Activated CD4-positive, CD25-positive, alpha-beta regulatory T cell treated with anti-CD3 and anti-CD28 coated beads, Interleukin-2, amount 50 U/mL, for 16 hours (primary cell): ENCODE results near the gene NLRP3.
"Not testable (repeated sequence)": the region's sequence is repeated elsewhere in the genome, so short reads cannot be mapped to it uniquely, and the experiment has no call there.

Experiments used
- DNase-seq: peaks from one replicate; pipeline ENCODE4 v3.0.0-alpha.2; 2020; ENCODE audit warnings: low read depth, low spot score

The NLRP3 gene

DNA sequence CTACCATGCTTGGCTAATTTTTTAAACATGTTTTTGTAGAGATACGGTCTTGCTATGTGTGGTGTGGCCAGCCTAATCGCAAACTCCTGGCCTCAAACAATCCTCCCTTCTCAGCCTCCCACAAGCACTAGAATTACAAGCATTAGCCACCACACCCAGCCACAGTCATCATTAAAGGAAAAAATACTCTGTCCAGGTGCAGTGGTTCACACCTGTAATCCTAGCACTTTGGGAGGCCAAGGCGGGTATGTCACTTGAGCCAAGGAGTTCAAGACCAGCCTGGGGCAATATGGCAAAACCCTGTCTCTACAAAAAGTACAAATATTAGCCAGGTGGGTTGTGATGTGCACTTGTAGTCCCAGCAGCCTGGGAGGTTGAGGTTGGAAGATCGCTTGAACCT, 25.0 kb upstream of the NLRP3 start:
- DNase-seq = no peak

DNA sequence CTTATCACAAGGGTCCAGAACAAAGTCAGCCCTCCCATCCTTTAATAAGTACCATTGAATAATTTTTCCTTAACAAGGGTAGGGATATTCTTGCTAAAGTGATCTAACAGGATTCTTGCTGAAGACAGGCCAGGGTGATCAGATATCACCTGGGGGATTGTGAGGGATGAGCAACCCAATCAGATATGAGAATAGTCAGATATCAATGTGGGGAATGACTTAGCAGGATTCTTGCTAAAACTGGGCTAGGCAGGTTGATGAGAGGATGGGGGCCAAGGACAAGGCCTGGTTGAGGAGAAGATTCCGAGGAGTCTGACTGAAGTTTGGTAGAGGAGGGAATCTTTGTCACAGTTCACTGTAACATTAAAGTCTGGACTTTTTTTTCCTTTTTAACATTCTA, 23.9 kb upstream of the NLRP3 start:
- no peak for DNase-seq

DNA sequence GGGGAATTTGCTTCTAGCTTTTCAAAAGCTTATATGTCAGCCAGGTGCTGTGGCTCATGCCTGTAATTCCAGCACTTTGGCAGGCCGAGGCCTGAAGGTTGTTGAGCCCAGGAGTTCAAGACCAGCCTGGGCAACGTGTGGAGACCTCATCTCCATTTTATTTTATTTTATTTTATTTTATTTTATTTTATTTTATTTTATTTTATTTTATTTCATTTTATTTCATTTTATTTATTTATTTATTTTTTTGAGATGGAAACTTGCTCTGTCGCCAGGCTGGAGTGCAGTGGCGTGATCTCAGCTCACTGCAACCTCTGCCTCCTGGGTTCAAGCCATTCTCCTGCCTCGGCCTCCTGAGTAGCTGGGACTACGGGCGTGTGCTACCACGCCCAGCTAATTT, 20.9 kb upstream of the NLRP3 start:
- not testable (repeated sequence) for DNase-seq

DNA sequence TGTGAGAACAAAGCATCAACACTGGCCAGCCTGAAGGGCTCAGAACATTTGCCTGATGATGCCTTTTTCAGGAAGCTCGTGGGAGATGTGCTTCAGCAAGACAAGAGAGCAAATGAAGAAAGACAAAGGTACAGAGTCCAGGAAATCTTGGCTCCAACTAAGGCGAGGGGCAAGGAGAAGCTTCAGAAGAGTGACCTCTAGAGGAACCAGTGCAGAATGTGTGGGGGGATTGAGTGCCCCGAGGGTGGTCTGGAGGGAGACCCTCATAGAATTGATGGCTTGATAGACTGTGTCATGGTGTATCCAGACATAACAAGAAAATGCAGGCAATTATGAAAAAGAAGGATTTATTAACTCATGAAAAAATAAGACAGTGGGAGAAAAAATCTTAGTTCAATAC, 15.3 kb upstream of the NLRP3 start:
- no peak for DNase-seq

DNA sequence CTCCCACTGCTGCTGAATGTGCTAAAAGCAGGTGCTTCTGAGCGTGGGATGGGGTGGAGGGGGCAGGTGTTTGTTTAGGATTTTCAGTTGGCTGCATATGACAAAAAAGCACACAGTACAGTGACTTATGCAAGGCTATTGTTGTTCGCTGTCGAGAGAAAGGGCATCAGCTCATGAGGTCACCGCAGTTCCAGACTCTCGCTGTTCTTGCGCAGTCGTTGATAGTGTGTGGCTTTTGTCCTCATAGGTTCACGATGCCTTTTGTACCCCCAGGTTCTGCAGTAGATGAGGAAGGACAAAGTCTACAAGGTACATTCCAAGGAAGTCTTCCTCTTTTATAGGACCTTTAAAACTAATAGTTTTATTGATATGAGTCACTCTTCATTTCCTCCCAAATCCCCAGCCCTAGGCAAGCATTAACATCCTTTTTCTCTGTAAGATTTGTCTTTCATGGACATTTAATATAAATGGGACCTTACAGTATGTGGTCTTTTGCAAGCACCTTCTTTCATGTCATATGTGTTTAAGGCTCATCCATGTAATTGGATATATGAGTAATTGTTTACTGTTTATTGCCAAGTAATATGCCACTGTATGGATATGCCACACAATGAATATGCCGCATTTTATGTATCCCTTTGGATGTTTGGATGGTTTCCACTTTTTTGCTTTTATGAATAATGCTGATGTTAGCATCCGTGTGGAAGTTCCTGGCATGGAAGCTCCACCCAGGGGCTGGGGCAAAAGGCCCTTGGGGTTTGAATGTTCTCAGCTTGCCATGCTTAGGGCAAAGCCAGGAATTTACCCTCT, 14.5 kb upstream of the NLRP3 start:
- no peak for DNase-seq

DNA sequence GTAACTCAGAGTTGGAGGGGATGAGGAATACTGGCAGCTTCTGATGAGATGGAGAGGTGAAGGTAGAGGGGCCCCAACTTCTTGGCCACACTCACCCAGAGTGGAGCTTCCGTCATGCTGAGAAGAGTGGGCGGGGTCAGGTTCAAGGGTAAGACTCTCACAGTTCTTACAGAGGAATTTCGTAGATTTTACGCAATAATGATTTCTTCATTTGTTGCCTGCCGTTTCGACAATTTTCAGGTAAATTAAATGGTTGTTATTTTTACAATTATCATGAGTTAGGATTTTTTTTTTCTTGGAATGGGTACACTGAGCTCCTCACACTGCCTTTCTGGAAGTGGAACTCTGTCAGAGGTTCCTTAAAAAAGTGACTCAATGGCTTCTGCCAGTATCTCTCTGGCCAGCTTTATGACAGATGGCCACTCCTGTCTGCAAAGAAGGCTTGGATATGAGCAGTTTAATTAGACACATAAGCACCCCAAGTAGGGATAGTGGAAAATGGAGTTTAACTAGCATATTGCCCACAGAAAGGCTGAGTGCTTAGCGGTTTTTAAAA, 13.8 kb upstream of the NLRP3 start:
- no peak for DNase-seq

DNA sequence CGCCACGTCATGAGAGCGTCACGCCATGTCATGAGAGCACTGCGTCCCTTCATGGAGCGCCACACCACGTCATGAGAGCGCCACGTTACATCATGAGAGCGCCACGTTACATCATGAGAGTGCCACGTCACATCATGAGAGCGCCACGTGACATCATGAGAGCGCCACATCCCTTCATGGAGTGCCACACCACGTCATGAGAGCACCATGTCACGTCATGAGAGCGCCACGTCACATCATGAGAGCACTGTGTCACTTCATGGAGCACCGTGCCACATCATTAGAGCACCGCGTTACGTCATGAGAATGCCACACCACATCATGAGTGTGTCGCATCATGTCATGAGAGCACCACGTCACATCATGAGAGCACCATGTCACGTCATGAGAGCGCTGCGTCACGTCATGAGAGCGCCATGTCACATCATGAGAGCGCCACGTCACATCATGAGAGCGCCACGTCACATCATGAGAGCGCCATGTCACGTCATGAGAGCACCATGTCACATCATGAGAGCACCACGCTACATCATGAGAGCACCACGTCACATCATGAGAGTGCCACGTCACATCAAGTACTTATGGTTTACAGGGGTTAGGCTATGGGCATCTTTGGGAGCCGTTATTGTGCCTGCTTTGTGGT, 9.8 kb upstream of the NLRP3 start:
- DNase-seq = no peak

DNA sequence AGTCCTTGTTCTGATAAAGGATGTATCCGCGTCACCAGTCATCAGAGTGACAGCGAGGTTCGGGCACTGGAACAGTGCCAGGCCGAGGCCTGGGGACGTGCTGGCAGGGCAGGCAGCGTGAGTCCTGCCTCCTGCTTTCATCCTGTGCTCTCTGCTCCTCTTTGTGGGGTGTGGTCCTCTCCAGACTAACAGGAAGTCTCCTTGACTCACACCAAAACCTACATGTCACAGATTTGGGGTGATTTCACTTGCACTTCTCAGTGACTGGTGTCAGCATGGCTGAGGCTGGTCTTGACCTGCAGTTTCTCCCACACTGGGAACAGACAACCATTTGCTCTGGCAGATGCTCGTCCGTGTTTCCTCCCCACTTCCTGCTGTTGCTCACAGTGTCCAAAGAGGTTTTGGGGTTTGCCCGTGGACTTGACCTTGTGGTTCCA, 8.8 kb upstream of the NLRP3 start:
- no peak for DNase-seq

DNA sequence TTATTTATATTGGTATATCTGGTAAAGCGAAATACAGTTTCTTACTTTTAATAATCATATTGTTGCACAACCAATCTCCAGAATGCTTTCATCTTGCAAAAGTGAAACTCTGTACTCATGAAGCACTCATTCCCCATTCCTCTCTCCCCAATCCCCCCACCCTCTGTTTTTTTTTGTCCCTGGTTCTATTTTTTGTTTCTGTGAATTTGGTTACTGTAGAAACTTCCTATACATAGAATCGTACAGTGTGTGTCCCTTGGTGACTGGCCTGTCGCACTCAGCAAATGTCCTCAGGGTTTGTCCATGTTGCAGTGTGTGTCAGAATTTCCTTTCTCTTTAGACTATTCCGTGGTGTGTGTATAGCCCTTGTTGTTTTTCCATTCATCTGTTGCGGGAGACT, 7.9 kb upstream of the NLRP3 start:
- no peak for DNase-seq

DNA sequence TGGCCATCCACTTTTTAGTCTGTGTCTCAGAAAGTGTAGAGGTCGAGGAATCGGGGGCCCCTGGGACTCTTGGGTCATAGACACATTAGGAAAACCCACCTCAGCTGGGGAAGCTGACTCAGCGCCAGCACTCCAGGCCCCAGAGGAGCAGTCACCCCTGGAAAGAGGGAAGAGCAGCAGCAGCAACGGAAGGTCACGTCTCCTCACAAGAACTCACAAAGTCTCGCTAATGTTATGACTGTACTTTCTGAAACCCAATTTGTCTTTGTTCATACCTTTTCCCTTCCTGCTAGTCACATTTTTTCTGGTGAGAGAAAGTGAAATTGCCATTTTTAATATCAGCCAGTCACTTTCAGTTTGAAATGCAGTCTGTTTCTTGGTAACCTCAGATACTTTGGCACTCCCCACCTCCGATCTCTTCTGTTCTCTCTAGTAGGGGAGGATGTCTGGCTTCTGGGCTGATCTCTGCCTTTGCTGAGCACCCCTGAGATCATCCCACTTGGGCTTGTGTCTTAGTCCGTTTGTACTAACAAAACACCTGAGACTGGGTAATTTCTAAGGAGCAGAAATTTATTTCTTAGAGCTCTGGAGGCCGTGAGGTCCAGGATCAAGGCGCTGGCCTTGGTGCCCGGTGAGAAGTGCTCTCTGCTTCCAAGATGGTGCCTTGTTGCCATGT, 6.0 kb upstream of the NLRP3 start:
- no peak for DNase-seq

DNA sequence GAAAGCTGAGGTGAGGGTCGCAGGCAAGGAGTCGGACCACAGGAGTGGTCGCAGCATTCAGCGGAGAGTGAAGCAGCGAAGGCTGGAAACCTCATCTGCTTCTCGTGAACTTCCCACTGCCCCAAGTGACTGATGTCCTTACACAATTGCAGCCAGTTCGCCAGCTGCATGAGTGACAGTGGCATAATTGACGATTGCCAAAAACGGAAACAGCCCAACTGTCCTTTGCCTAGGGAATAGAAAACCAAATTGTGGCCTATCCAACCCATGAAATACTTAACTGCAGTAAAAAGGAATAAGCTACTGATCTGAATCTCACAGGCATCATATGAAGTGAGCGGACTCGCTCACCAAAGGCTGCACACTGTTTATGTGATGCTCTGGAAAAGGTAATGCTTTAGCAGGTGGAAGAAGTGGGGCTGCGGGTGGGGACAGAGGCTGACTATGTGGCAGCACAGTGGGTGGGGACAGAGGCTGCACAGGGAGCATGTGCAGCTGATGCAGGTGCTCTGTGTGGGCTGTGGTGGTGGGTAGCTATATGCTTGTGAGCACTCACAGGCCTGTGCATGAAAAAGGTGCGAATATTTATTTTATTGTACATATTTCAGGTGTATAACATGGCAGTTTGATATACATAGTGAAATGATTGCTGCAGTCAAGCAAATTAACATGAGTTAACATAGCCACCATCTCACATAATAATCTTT, 4.2 kb upstream of the NLRP3 start:
- DNase-seq = no peak

DNA sequence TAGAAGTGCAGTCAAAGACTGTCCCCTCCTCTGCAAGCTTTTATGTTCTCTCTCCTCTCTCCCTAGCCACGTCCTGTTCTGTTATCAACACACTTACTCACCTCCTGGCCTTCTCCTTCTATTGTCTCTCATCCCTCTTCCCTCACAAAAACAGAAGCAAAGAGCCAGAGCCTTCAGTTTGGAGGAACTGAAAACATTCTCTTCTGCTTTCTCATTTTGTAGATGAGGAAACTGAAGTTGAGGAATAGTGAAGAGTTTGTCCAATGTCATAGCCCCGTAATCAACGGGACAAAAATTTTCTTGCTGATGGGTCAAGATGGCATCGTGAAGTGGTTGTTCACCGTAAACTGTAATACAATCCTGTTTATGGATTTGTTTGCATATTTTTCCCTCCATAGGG, 1.9 kb downstream of the NLRP3 start:
- DNase-seq = no peak

DNA sequence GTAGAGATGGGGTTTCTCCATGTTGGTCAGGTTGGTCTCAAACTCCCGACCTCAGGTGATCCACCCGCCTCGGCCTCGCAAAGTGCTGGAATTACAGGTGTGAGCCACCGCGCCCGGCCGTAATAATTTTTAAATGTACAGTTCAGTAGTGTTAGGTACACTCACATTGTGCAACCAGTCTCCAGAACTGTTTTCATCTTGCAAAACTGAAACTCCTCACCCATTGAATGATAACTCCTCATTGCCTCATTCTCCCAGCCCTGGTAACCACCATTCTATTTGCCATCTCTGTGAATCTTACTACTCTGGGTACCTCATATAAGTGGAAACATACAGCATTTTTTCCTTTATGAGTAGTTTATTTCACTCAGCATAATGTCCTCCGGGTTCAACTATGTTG, 3.4 kb downstream of the NLRP3 start:
- no peak for DNase-seq

DNA sequence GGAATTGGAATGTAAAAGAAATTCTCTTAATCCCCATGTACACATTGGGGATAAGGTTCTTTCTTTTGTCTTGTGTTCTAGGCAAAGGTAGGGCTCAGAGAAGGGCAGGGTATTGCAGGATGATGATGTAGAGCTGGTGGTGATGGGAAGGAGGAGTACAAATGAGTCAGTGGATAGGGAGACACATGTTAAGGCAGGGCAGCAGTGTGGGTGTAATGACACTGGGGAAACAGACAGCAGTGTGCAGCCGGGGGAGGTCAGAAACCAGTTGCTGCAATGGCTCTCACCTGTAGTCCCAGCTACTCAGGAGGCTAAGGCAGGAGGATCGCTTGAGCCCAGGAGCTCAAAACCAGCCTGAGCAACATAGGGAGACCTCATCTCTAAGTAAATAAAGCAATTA, 5.1 kb downstream of the NLRP3 start:
- DNase-seq = no peak

DNA sequence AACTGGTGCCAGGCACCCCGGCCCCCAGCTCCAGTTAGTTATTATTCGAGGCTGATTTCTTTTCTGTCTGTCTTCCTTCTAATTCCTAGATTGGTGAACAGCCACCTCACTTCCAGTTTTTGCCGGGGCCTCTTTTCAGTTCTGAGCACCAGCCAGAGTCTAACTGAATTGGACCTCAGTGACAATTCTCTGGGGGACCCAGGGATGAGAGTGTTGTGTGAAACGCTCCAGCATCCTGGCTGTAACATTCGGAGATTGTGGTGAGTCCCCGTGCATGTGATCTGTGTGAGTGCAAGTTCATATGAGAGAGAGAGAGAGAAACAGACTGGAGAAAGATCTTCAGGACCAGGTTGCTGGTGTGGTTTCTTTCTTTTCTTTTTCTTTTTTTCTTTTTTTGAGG, 13.5 kb downstream of the NLRP3 start:
- no peak for DNase-seq

DNA sequence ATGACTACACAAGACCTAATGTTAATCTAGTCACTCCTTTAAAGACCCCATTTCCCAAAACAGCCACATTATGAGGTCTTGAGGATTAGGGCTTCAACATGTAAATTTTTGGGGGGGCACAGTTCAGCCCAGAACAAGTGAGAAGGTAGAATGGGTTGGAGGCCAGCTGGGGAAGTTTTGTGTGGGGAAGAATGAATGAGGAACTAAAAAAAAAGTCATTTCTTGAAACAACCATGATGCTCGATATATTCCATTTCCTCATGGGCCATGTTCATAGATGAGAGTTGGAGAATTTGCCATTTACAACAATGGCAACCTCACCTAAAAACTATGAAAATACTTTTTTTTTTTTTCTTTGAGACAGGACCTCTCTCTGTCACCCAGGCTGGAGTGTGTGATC, 14.5 kb downstream of the NLRP3 start:
- no peak for DNase-seq

DNA sequence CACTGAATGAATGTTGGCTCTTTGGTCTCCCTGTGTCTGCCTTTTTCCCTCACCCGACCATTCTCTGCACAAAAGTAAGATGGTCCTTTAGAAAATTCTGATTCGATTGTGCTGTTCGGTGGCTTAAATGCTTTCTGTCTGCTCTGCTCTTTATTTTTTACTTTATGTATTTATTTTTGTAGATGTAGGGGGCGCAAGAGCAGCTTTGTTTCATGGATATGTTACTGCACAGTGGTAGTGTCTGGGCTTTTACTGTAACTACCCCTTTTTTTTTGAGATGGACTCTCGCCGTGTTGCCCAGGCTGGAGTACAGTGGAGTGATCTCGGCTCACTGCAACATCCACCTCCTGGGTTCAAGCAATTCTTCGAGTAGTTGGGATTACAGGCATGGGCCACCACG, 15.7 kb downstream of the NLRP3 start:
- DNase-seq = no peak

DNA sequence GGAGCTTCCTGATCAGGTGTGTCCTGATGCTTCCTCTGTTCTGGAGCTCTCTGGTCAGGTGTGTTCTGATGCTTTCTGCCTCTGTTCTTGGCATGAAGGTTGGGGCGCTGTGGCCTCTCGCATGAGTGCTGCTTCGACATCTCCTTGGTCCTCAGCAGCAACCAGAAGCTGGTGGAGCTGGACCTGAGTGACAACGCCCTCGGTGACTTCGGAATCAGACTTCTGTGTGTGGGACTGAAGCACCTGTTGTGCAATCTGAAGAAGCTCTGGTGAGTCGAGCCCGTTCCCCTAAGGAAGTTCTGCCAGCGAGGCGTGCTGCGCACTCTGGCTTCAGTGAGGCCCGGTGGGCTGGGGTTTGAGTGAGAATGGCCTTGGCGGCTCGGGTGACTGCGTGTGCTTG, 18.0 kb downstream of the NLRP3 start:
- DNase-seq = no peak

DNA sequence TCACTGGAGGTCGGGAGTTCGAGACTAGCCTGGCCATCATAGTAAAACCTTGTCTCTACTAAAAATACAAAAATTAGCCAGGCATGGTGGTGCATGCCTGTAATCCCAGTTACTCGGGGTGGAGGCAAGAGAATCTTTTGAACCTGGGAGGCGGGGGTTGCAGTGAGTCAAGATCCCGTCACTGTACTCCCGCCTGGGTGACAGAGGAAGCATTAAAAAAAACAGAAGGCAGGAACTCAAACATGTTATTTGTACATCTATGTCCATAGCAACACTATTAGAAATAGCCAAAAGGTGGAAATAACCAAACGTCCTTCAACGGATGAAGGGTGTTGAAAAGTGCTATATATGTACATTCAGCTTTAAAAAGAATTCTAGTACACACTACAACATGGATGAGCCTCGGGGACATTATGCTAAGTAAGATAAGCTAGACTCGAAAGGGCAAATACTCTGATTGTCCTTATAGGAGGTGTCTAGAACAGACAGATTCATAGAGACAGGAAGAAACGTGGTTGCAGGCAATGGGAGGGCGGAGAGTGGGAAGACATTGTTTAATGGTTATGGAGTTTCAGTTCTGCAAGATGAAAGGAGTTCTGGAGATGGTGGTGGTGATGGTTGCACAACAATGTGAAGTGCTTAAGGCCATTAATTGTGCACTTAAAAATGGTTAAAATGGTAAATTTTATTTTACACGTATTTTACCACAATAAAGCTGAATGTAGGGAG, 19.2 kb downstream of the NLRP3 start:
- no peak for DNase-seq

DNA sequence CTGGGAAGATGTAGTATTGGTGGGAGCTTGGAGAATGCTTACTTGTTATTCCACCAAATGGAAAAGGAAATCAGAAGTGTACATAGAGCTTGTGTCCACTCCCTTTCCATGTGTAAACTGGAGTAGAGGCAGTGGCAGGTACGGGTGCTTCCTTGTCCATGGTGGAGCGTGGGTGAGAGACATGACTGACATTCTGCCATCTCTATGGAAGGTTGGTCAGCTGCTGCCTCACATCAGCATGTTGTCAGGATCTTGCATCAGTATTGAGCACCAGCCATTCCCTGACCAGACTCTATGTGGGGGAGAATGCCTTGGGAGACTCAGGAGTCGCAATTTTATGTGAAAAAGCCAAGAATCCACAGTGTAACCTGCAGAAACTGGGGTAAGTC, 19.8 kb downstream of the NLRP3 start:
- no peak for DNase-seq
